Activated gamma-delta T cell treated with Interleukin-2 at 50 U/mL for 16 hours (primary cell): ENCODE measurements around the gene GDF2.

Experiments used
- DNase-seq: peaks from one replicate; pipeline ENCODE4 v3.0.0-alpha.2; 2020

GDF2 gene

DNA sequence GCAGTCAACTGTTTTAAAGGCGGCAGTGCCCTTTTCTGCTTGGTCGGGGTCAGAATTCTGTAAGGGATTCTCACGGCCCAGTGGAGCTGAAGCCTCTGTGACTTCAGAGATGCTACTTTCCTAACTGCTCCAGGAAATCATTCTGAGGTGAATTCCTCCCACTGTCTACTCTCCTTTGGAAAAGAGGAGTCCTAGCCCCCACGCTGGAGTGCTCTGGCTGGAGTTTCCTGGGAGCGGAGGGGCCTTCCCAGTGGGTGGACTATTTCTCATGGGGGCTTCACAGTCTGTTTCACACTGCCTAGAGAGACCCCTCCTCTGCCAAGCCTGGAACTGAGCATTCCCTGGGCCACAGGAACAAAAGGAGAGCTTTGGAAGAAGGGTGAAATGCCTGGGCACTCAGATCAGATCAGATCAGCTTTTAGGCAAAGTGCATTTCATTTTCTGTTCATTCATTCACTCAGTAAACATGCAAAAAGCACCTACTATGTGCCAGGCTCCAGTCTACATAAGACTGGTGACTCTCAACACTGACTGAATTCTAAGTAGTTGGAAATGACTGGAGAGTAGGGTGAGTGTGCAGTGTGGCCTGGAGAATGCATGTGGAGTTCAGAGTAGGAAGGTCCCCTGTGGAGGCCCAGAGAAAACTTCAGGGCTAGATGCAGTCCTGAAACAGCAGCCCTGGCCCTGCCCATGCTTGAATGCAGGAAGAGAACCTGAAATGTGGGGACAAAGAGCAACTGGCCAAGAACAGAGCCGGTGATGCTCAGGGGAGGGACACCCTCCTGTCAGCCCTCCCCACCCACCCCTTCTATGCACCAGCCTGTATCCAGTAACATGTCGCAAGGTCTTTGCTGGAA lies 49.6 kb downstream of the GDF2 start:
- no peak for DNase-seq

DNA sequence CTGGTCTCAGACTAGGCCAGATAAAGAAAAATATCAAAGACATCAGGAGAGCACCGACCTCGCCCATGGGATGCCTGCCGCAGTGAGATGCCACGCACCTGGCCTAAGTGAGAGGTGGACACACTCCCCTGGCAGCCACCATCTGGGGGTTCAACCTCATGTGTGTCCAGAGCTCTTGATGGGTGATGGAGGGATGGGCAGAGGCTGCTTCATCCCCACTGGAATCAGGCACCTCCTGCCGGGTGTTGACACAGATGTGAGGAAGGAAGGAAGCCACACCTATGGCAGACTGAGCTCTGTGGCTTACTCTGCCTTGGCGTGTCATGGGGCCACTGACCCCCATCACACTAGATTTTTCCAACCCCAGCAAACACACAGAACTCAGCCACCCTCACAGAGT lies 50.5 kb downstream of the GDF2 start:
- no peak for DNase-seq

DNA sequence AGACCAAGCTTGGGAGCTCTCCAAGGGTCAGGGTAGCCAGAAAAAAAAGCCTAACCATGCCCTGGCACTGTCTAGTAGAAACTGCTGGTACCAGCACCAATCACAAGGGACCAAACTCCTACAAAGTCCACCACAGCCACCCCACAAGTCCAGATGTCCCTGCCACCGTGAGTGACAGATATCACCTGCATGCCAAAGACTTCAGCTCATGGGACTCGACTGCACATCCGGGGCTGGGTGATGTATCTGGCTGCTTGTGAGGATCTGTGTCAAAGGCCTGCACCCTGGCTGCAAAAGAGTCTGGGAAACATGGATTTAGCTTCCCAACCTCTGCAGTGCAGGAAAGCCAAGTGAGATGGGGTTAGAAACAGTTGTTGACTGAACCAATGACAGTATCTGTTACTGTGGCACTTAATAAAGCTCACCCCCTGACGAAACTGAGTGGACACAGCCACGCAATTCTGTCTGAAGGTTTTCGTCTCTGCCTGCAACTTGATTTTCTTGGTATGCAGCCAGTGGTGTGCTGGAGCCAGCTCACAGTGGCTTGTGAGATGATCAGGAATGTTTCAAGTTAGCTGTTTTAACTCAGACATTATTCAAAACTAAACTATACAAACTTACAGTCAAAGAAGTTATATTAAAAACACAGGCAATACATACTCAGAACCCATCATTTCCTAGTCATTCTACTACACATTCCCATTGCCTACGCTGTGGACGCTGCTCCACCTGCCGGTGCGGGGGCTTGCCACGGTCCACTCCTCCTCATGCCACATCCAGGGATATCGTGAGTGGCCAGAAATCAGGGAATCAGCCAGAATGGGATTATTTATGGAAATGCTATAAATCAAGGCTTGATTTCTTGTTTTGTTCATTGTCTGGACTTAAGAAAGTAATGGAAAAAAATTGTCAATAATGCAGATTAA lies 52.6 kb downstream of the GDF2 start:
- DNase-seq = no peak

DNA sequence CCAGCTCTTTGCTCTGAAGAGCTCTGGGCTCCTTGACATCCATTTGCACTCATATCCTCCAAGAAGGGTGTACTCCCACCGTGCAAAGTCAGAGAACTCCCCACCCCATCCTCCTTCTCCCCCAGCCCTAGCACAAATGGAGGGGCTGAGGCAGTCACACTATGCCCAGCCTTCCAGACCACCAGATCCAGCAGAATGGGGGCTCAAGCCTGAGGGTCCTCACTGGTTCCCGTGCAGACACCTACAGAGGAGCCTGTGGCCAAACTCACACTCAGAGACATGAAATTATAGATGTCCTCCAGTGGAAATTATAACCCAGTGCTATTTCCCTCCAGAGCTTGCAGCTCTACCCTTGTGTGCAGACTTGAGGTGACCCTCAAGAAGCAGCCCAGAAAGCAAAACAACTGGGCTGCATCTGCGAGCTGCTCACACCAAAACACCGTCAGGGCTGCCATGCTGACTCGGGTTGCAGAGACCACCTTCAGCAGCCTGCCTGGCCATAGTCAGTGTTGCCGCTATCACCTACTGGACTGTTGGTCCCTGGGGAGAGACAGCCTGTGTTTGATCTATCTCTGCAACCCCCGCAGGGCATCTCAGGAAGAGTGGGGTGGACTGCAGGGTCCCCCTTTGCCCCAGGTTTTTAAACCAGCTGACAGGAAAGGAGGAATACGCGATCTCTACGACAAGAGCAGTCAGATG lies 54.4 kb downstream of the GDF2 start:
- DNase-seq = no peak
